Right lobe of liver (tissue), 6 donors: ENCODE results near the gene PRKCZ. TPM values are rescaled to one million over a fixed set of nuclear protein-coding genes. Genes with fewer than 3 reads are reported as not detected.

Experiments
- ATAC-seq, 4 donors: fragments of 200-7000 bp; cut with Tn5 transposase; one replicate each; pipeline ENCODE4 v1.9.1; 2020; ENCODE audit warnings: mild to moderate bottlenecking in 4 of 4, moderate library complexity in 4 of 4
- DNase-seq, 3 donors: peaks; one replicate each; pipeline ENCODE4 v3.0.0-alpha.2; 2020
- H3K27ac ChIP-seq, 3 donors: fragments of 200-600 bp; one replicate each; pipeline ENCODE4 v1.8.0; 2022
- H3K27me3 ChIP-seq, 2 donors: fragments of 200-600 bp; one replicate each; pipeline ENCODE4 v1.8.0; 2022
- H3K36me3 ChIP-seq, 4 donors: fragments of 200-600 bp; sonication (generic) in 1 of 4; one replicate each; pipeline versions ENCODE4 v1.5.1 to v1.8.0; 2017 to 2022; ENCODE audit warnings: control low read depth in 1 of 4
- H3K4me1 ChIP-seq, 4 donors: fragments of 200-600 bp; sonication (generic) in 1 of 4; one replicate each; pipeline versions ENCODE4 v1.5.1 to v1.8.0; 2017 to 2022; ENCODE audit warnings: control low read depth in 1 of 4
- H3K4me3 ChIP-seq, 3 donors: fragments of 200-600 bp; one replicate each; pipeline ENCODE4 v1.8.0; 2022
- H3K9me3 ChIP-seq, 4 donors: fragments of 200-600 bp; sonication (generic) in 1 of 4; one replicate each; pipeline versions ENCODE4 v1.5.1 to v1.8.0; 2017 to 2022; ENCODE audit warnings: control low read depth in 1 of 4
- CTCF ChIP-seq, 4 donors: fragments of 200-600 bp in 3 of 4; fragments of 450-650 bp in 1 of 4; IDR thresholded peaks; one replicate each; pipeline versions ENCODE4 v1.5.1 to v1.8.0; 2016 to 2022; ENCODE audit warnings: antibody characterized with exemption in 4 of 4, mild to moderate bottlenecking in 2 of 4
- POLR2A ChIP-seq: fragments of 450-650 bp; IDR thresholded peaks from one replicate; pipeline ENCODE4 v1.6.1; 2017; ENCODE audit warnings: antibody characterized with exemption, mild to moderate bottlenecking
- WGBS: methylation state at CpG from one replicate; pipeline ENCODE4 v1.1.6; 2018; ENCODE audit warnings: low coverage, low lambda C conversion rate; ENCODE audit not compliant: insufficient coverage; ENCODE audit errors: missing lambda C conversion rate; 5-methylcytosine and 5-hydroxymethylcytosine counted together
- intact Hi-C, 2 donors: fragments of 100-400 bp; cut with DNase I; formaldehyde crosslinking; loops; one replicate each; pipeline versions ENCODE4 v1.11.2 to v1.14.1; 2022
- total RNA-seq, 6 experiments: library from RNA; depleted of rRNA in 2 of 6; stranded (reverse); fragments of >200 nt in 2 of 6; fragmentation: NEBNext Ultra II Directional in 3 of 6; extraction: Animal tissue kit (Norgen Biotek cat#: 25700) in 3 of 6; gene quantifications; one replicate each; pipeline versions ENCODE4 v1.1.0 to v1.2.4, GENCODE V29; 2016 to 2023
- donor health status: DM: no; HTN: yes; CAD: no.
- donor health status: DM: no; HTN: no; CAD: no.
- donor health status: DM: no; HTN: no; CAD: no.
- donor health status: DM: no; HTN: yes; CAD: no.
- donor health status: DM: no; HTN: yes; CAD: no.

Gene PRKCZ
- total RNA-seq, 6 experiments from 2014 or later, result 10.3 to 20.1 (median 15.8) TPM

- no peak overlapping the region for H3K4me3 ChIP-seq
- H3K4me1 ChIP-seq, result no peaks in the 10 kb centered on the region
- H3K27ac ChIP-seq, result no peak overlapping the region
- H3K9me3 ChIP-seq, result no peaks in the 10 kb centered on the region
- intact Hi-C loops, result no loop called here
- ATAC-seq (no peak), DNase-seq (no peak)
- TF ChIP-seq POLR2A, result no peak
- no peak for TF ChIP-seq CTCF (IDR thresholded peaks at IDR 0.05)
- no peaks in the 10 kb centered on the region for H3K27me3 ChIP-seq
- 90% methylated on average over 5 of the region's 15 CpGs for WGBS
- H3K36me3 ChIP-seq, result peaks cover 0 to 9% (median 0%) of the 10 kb centered on the region in 4 donors
Measured at GRCh38 chr1:2060072-2060471, 9.9 kb downstream of the PRKCZ start.

DNA sequence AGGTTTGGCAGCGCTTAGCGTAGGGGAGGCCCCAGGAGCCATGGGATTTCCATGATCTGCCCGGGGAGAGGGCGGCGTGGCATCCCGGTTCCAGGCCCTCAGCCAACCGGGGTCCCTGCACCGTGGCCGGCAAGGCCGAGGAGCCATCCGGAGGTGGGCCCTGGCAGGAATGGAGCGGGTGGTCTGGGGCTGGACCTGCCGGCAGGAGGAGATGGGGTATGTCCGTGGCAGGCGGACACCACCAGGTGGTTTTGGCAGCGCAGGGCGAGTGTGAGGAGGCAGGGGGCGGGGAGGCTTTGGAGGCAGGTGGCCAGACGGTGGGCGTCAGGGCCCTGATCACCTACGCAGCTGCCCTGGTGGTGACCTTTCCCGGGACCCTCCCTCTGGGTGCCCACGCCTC is 10.3 kb downstream of the PRKCZ start:
- ATAC-seq, result no peak
- no peaks in the 10 kb centered on the region for H3K27me3 ChIP-seq

GRCh38 chr1:2061065-2061778 is 11.0 kb downstream of the PRKCZ start:
- Histone ChIP-seq H3K27ac (no peak overlapping the region), H3K36me3 (peaks cover 0 to 4% (median 0%) of the 10 kb centered on the region in 4 donors), H3K4me3 (no peak overlapping the region), H3K4me1 (no peaks in the 10 kb centered on the region), H3K9me3 (no peaks in the 10 kb centered on the region), H3K27me3 (no peaks in the 10 kb centered on the region)
- no peak for TF ChIP-seq CTCF (IDR thresholded peaks at IDR 0.05)
- no peak for TF ChIP-seq POLR2A
- DNase-seq, result no peak
- ATAC-seq, result no peak
- WGBS, result 88% methylated on average over 3 of the region's 28 CpGs
- intact Hi-C loops, result no loop called here

More for the DNA sequence above, 10.3 kb downstream of the PRKCZ start:
- Histone ChIP-seq H3K27ac (no peak overlapping the region), H3K9me3 (no peaks in the 10 kb centered on the region), H3K36me3 (peaks cover 0 to 8% (median 0%) of the 10 kb centered on the region in 4 donors), H3K4me1 (no peaks in the 10 kb centered on the region), H3K4me3 (no peak overlapping the region)
- TF ChIP-seq POLR2A (no peak), CTCF (IDR thresholded peaks at IDR 0.05) (no peak)
- WGBS, result 94% methylated on average over 14 of the region's 23 CpGs
- DNase-seq, result no peak
- intact Hi-C loops, result no loop called here

- DNase-seq, result no peak
- 95% methylated on average over 4 of the region's 4 CpGs for WGBS
- Histone ChIP-seq H3K4me1 (no peaks in the 10 kb centered on the region), H3K27ac (no peak overlapping the region), H3K4me3 (no peak overlapping the region), H3K27me3 (no peaks in the 10 kb centered on the region), H3K9me3 (no peaks in the 10 kb centered on the region), H3K36me3 (peaks cover 0 to 9% (median 0%) of the 10 kb centered on the region in 4 donors)
- intact Hi-C loops, result no loop called here
- TF ChIP-seq CTCF (IDR thresholded peaks at IDR 0.05) (no peak), POLR2A (no peak)
- ATAC-seq, result no peak
Measured at GRCh38 chr1:2065699-2066098, 15.5 kb downstream of the PRKCZ start.
